ENCODE results near the gene STXBP1.

STXBP1 gene

GRCh38 chr9:127694890-127695720 is 83.0 kb downstream of the STXBP1 start:
- no peak for FAIRE-seq

- no peak for FAIRE-seq
Observed at GRCh38 chr9:127697575-127697974, 85.5 kb downstream of the STXBP1 start.

GRCh38 chr9:127698386-127698785 is 86.3 kb downstream of the STXBP1 start:
- FAIRE-seq, result no peak

GRCh38 chr9:127698985-127699670 is 87.1 kb downstream of the STXBP1 start:
- FAIRE-seq, result no peak

- no peak for FAIRE-seq
Observed at GRCh38 chr9:127700140-127700539, 88.1 kb downstream of the STXBP1 start.

GRCh38 chr9:127700594-127701255 is 88.6 kb downstream of the STXBP1 start:
- FAIRE-seq, result no peak

- no peak for FAIRE-seq
Observed at GRCh38 chr9:127703289-127703946, 91.3 kb downstream of the STXBP1 start.

GRCh38 chr9:127705577-127706379 is 93.7 kb downstream of the STXBP1 start:
- no peak for FAIRE-seq

- FAIRE-seq, result no peak
Observed at GRCh38 chr9:127706836-127707241, 94.8 kb downstream of the STXBP1 start, which contains the start of gene CFAP157. Gene CFAP157, plus strand, starts transcription at chr9:127706988. Its CDS starts 44 bp downstream, at chr9:127707032.

GRCh38 chr9:127707766-127708165 is 95.7 kb downstream of the STXBP1 start:
- FAIRE-seq, result no peak

GRCh38 chr9:127708952-127709587 is 97.0 kb downstream of the STXBP1 start:
- no peak for FAIRE-seq

GRCh38 chr9:127710204-127710783 is 98.2 kb downstream of the STXBP1 start:
- FAIRE-seq, result no peak

- no peak for FAIRE-seq
Observed at GRCh38 chr9:127711226-127711701, 99.2 kb downstream of the STXBP1 start.

GRCh38 chr9:127711831-127712274 is 99.8 kb downstream of the STXBP1 start:
- FAIRE-seq, result no peak

- FAIRE-seq, result no peak
Observed at GRCh38 chr9:127712371-127712770, 100.3 kb downstream of the STXBP1 start.

GRCh38 chr9:127712867-127713266 is 100.8 kb downstream of the STXBP1 start:
- no peak for FAIRE-seq

- no peak for FAIRE-seq
Observed at GRCh38 chr9:127714020-127714750, 102.1 kb downstream of the STXBP1 start.

GRCh38 chr9:127714951-127715469 is 102.9 kb downstream of the STXBP1 start:
- no peak for FAIRE-seq

GRCh38 chr9:127715470-127716337 is 103.6 kb downstream of the STXBP1 start, which contains the start of the genes PTRH1 and TTC16:
Gene PTRH1, minus strand, starts transcription at chr9:127715663. Its CDS starts 24 bp downstream, at chr9:127715639.
Gene TTC16, plus strand, starts transcription at chr9:127716079. Its CDS starts 67 bp downstream, at chr9:127716146.
- FAIRE-seq, result peak; percentile 66
